ENCODE measurements around the gene AKAP6. TPM values are rescaled to one million over a fixed set of nuclear protein-coding genes. Genes with fewer than 3 reads are reported as not detected.

Gene AKAP6
- total RNA-seq, 4 donors from 2014 or later = 2.0 to 11.0 (median 4.2) TPM

GRCh38 chr14:32764131-32764530 lies 435.0 kb downstream of the AKAP6 start:
- H3K9me3 ChIP-seq = no peaks in the 10 kb centered on the region
- no peaks in the 10 kb centered on the region for H3K27me3 ChIP-seq
- H3K4me3 ChIP-seq = no peak overlapping the region
- no peaks in the 10 kb centered on the region for H3K36me3 ChIP-seq
- no peaks in the 10 kb centered on the region for H3K4me1 ChIP-seq
- TF ChIP-seq CTCF (IDR thresholded peaks at IDR 0.05) (no peak), EP300 (IDR thresholded peaks at IDR 0.05) (no peak), POLR2A (IDR thresholded peaks at IDR 0.05) (no peak), POLR2AphosphoS5 (IDR thresholded peaks at IDR 0.05) (no peak)
- H3K27ac ChIP-seq = no peak overlapping the region
- no peak for DNase-seq (ENCODE audit: low spot score in 2 of 2)

- H3K4me1 ChIP-seq = no peaks in the 10 kb centered on the region
- no peaks in the 10 kb centered on the region for H3K27me3 ChIP-seq
- no peak for DNase-seq (ENCODE audit: low spot score in 2 of 2)
- no peaks in the 10 kb centered on the region for H3K9me3 ChIP-seq
- H3K27ac ChIP-seq = no peak overlapping the region
- H3K36me3 ChIP-seq = no peaks in the 10 kb centered on the region
- TF ChIP-seq CTCF (IDR thresholded peaks at IDR 0.05) (no peak), EP300 (IDR thresholded peaks at IDR 0.05) (no peak), POLR2AphosphoS5 (IDR thresholded peaks at IDR 0.05) (no peak), POLR2A (IDR thresholded peaks at IDR 0.05) (no peak)
- no peak overlapping the region for H3K4me3 ChIP-seq
These were observed 441.3 kb downstream of the AKAP6 start for GRCh38 chr14:32770422-32770821.

GRCh38 chr14:32774214-32774613 lies 445.1 kb downstream of the AKAP6 start:
- H3K9me3 ChIP-seq = no peaks in the 10 kb centered on the region
- H3K27me3 ChIP-seq = no peaks in the 10 kb centered on the region
- WGBS = 76% methylated on average over 2 of the region's 2 CpGs
- TF ChIP-seq POLR2A (IDR thresholded peaks at IDR 0.05) (no peak), POLR2AphosphoS5 (IDR thresholded peaks at IDR 0.05) (no peak), CTCF (IDR thresholded peaks at IDR 0.05) (no peak), EP300 (IDR thresholded peaks at IDR 0.05) (no peak)
- no peak overlapping the region for H3K4me3 ChIP-seq
- no peak overlapping the region for H3K27ac ChIP-seq
- H3K4me1 ChIP-seq = no peaks in the 10 kb centered on the region
- no peaks in the 10 kb centered on the region for H3K36me3 ChIP-seq
- no peak for DNase-seq (ENCODE audit: low spot score in 2 of 2)

- Histone ChIP-seq H3K4me1 (no peaks in the 10 kb centered on the region), H3K27ac (no peak overlapping the region), H3K27me3 (no peaks in the 10 kb centered on the region), H3K9me3 (no peaks in the 10 kb centered on the region), H3K4me3 (no peak overlapping the region), H3K36me3 (no peaks in the 10 kb centered on the region)
- 85% methylated on average over 1 of the region's 1 CpG for WGBS
- TF ChIP-seq POLR2AphosphoS5 (IDR thresholded peaks at IDR 0.05) = no peak
- TF ChIP-seq EP300 (IDR thresholded peaks at IDR 0.05) = no peak
- no peak for TF ChIP-seq POLR2A (IDR thresholded peaks at IDR 0.05)
- no peak for TF ChIP-seq CTCF (IDR thresholded peaks at IDR 0.05)
- DNase-seq (ENCODE audit: low spot score in 2 of 2) = no peak
These were observed 450.7 kb downstream of the AKAP6 start for GRCh38 chr14:32779840-32780239.

- Histone ChIP-seq H3K27ac (no peak overlapping the region), H3K4me1 (no peaks in the 10 kb centered on the region), H3K9me3 (no peaks in the 10 kb centered on the region), H3K36me3 (no peaks in the 10 kb centered on the region), H3K27me3 (no peaks in the 10 kb centered on the region), H3K4me3 (no peak overlapping the region)
- WGBS = 66% methylated on average over 3 of the region's 3 CpGs
- DNase-seq (ENCODE audit: low spot score in 2 of 2) = no peak
- TF ChIP-seq POLR2A (IDR thresholded peaks at IDR 0.05) (no peak), CTCF (IDR thresholded peaks at IDR 0.05) (no peak), POLR2AphosphoS5 (IDR thresholded peaks at IDR 0.05) (no peak), EP300 (IDR thresholded peaks at IDR 0.05) (no peak)
These were observed 455.3 kb downstream of the AKAP6 start for GRCh38 chr14:32784405-32784804.
